A673 (cell line): Measurements from ENCODE around the gene PRICKLE1. TPM values are rescaled to one million over a fixed set of nuclear protein-coding genes. Genes with fewer than 3 reads are reported as not detected.

Experiments used
- BruUV-seq: library from RNA; stranded (reverse); fragments of 400-500 nt; replicated peaks from 2 replicates; lab custom pipeline; 2021; lab: Mats Ljungman, UMichigan
- CTCF ChIA-PET: fragments of 300-600 bp; sonication (Branson Sonifier 250); formaldehyde crosslinking; loops from one replicate; lab custom pipeline; 2022; ENCODE audit warnings: antibody characterized with exemption; lab: Charles Lee
- POLR2A ChIA-PET: fragments of 300-600 bp; sonication (Branson Sonifier 250); formaldehyde crosslinking; loops from one replicate; lab custom pipeline; 2022; ENCODE audit warnings: antibody characterized with exemption; ENCODE audit not compliant: low non-redundant PET; lab: Charles Lee
- DNase-seq: peaks from one replicate; pipeline ENCODE4 v3.0.0-alpha.2; 2015; ENCODE audit warnings: low spot score
- H3K27ac ChIP-seq: fragments of 200-600 bp; sonication (generic); 2 replicates; pipeline ENCODE4 v1.5.1; 2016; ENCODE audit warnings: mixed run types, low read depth, mild to moderate bottlenecking, mixed read lengths, antibody characterized with exemption, low read length; ENCODE audit not compliant: poor library complexity, severe bottlenecking
- H3K27me3 ChIP-seq: fragments of 200-600 bp; sonication (generic); replicated peaks from 2 replicates; pipeline ENCODE4 v1.6.1; 2017; ENCODE audit warnings: mixed run types, low read depth, mild to moderate bottlenecking, mixed read lengths, antibody characterized with exemption, low read length; ENCODE audit not compliant: insufficient read depth, poor library complexity
- H3K36me3 ChIP-seq: fragments of 200-600 bp; sonication (generic); 2 replicates; pipeline ENCODE4 v1.6.1; 2016; ENCODE audit warnings: mixed run types, mild to moderate bottlenecking, mixed read lengths, antibody characterized with exemption, low read length; ENCODE audit not compliant: insufficient read depth, poor library complexity, severe bottlenecking
- H3K4me1 ChIP-seq: fragments of 200-600 bp; sonication (generic); 2 replicates; pipeline ENCODE4 v1.6.1; 2017; ENCODE audit warnings: mixed run types, mild to moderate bottlenecking, mixed read lengths, antibody characterized with exemption, low read length; ENCODE audit not compliant: insufficient read depth, poor library complexity, severe bottlenecking
- H3K4me3 ChIP-seq: fragments of 200-600 bp; sonication (generic); 2 replicates; pipeline ENCODE4 v1.5.1; 2016; ENCODE audit warnings: low read depth, mixed run types, mild to moderate bottlenecking, mixed read lengths, low read length; ENCODE audit not compliant: poor library complexity, severe bottlenecking
- H3K9me3 ChIP-seq: fragments of 200-600 bp; sonication (generic); 2 replicates; pipeline ENCODE4 v1.6.1; 2016; ENCODE audit warnings: mixed run types, low read depth, mild to moderate bottlenecking, mixed read lengths, antibody characterized with exemption, low read length; ENCODE audit not compliant: poor library complexity, severe bottlenecking
- EZH2 ChIP-seq: fragments of 200-600 bp; sonication (generic); IDR thresholded peaks from 2 replicates; pipeline ENCODE4 v1.6.1; 2017; ENCODE audit warnings: borderline replicate concordance, low read depth, mild to moderate bottlenecking, mixed read lengths, antibody characterized with exemption, low read length; ENCODE audit not compliant: poor library complexity, severe bottlenecking
- intact Hi-C: fragments of 100-400 bp; cut with micrococcal nuclease; formaldehyde crosslinking; loops from one replicate; pipeline ENCODE4 v1.10.0; 2022; ENCODE audit not compliant: unreplicated experiment
- total RNA-seq: library from RNA; stranded (reverse); gene quantifications from 2 replicates; pipeline ENCODE4 v1.2.3, GENCODE V29; 2021
- TF ChIP-seq, protein P1 (sequence below): fragments of 300-800, 200-600 bp; sonication (generic); conservative IDR thresholded peaks from 2 replicates; pipeline ENCODE4 v1.5.1; 2017; ENCODE audit warnings: low read depth, mild to moderate bottlenecking, antibody characterized with exemption, low read length, moderate library complexity, mixed read lengths

The PRICKLE1 gene
- total RNA-seq, 1 experiment from 2014 or later: 1.1 TPM

DNA sequence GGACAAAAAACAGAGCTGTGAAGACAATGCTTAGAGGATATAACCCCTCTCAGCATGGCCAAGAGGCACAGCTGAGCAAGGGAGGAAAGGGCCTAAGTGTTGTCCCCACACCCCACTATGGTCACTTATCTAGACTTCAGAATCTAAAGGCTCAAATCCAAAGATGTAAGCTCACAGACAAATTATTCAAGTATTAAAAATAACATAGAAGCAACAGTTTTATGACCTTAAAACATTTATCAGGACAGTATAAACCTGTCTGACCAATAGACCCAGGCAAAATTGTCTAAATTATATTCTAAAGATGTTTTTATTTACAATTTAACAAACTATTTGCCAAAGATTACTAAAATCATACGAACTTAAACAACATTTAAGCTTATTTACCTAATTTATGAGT lies 28.1 kb upstream of the PRICKLE1 start:
- BruUV-seq: no TSS peak
- CTCF ChIA-PET: no interaction called here
- H3K36me3 ChIP-seq: no peaks in the 10 kb centered on the region
- TF ChIP-seq, protein P1, sequence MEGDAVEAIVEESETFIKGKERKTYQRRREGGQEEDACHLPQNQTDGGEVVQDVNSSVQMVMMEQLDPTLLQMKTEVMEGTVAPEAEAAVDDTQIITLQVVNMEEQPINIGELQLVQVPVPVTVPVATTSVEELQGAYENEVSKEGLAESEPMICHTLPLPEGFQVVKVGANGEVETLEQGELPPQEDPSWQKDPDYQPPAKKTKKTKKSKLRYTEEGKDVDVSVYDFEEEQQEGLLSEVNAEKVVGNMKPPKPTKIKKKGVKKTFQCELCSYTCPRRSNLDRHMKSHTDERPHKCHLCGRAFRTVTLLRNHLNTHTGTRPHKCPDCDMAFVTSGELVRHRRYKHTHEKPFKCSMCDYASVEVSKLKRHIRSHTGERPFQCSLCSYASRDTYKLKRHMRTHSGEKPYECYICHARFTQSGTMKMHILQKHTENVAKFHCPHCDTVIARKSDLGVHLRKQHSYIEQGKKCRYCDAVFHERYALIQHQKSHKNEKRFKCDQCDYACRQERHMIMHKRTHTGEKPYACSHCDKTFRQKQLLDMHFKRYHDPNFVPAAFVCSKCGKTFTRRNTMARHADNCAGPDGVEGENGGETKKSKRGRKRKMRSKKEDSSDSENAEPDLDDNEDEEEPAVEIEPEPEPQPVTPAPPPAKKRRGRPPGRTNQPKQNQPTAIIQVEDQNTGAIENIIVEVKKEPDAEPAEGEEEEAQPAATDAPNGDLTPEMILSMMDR: no peak
- no peak for TF ChIP-seq EZH2
- intact Hi-C loops: no loop called here
- peaks cover 12% of the 10 kb centered on the region for H3K9me3 ChIP-seq
- no peak for DNase-seq
- no peak overlapping the region for H3K4me3 ChIP-seq
- no peaks in the 10 kb centered on the region for H3K27me3 ChIP-seq
- H3K27ac ChIP-seq: no peak overlapping the region
- POLR2A ChIA-PET: no interaction called here
- H3K4me1 ChIP-seq: no peaks in the 10 kb centered on the region

DNA sequence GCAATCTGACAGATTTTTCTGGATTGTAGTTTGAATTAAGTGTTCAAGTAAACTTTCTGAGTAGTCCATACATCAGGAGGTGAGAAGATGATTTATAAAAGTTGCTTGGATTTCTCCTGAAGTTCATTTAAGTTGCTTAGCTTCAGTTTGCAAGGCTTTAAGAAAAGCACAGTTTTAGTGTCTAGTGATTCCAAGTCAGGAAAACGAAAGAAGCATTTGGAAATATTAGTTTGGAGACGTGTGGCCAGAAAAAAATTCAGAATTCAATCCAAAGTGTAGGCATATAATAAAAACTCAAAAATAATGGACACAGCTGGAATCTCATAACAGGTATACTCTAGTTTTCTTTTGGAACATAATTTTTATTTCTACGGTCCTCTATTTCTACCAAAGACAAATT lies 25.5 kb upstream of the PRICKLE1 start:
- DNase-seq: no peak
- intact Hi-C loops: no loop called here
- CTCF ChIA-PET: no interaction called here
- no peak overlapping the region for H3K27ac ChIP-seq
- peaks cover 12% of the 10 kb centered on the region for H3K9me3 ChIP-seq
- no TSS peak for BruUV-seq
- TF ChIP-seq, protein P1: no peak
- no peak for TF ChIP-seq EZH2
- H3K4me3 ChIP-seq: no peak overlapping the region
- POLR2A ChIA-PET: no interaction called here
- H3K4me1 ChIP-seq: no peaks in the 10 kb centered on the region
- H3K36me3 ChIP-seq: no peaks in the 10 kb centered on the region
- H3K27me3 ChIP-seq: no peaks in the 10 kb centered on the region

DNA sequence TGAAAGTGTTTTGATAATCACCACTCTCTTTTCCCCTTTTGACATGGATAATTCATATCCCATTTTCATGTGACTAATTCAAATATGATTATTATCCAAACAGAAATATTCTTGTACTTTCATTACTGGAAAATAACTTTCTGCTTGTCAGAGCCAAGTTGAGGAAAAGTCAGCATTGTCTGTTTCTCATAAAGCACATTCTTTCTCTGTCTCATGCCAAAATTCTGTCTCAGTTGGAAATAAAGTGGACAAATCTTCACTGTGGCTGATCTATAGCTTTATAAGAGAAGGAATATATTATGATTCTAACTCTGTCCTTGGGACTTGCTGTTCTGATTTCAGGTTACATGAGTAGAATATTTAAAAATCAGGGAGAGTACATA lies 22.7 kb upstream of the PRICKLE1 start:
- BruUV-seq: no TSS peak

More for the DNA sequence above, 22.7 kb upstream of the PRICKLE1 start:
- no peak for DNase-seq
- ChIA-PET POLR2A (no interaction called here), CTCF (no interaction called here)
- Histone ChIP-seq H3K9me3 (peaks cover 3% of the 10 kb centered on the region), H3K27me3 (no peaks in the 10 kb centered on the region), H3K36me3 (no peaks in the 10 kb centered on the region), H3K4me1 (no peaks in the 10 kb centered on the region), H3K4me3 (no peak overlapping the region), H3K27ac (no peak overlapping the region)
- no peak for TF ChIP-seq EZH2
- TF ChIP-seq, protein P1: no peak
- intact Hi-C loops: no loop called here
